NCI-H2227 treated with DMSO at 0.1 percent for 48 hours (cell line): ENCODE measurements around the gene CBX4.

ENCODE experiments used
- DNase-seq: peaks from one replicate; lab custom pipeline; 2025; lab: John Stamatoyannopoulos, UW

The CBX4 gene

GRCh38 chr17:79841369-79842135 is 2.3 kb upstream of the CBX4 start:
- no peak for DNase-seq

- no peak for DNase-seq
Measured at GRCh38 chr17:79840989-79841286, 1.7 kb upstream of the CBX4 start.

- DNase-seq: no peak
Measured at GRCh38 chr17:79840269-79840988, 1.2 kb upstream of the CBX4 start.

- peak; percentile 59 for DNase-seq
Measured at GRCh38 chr17:79838522-79839274, 542 bp downstream of the CBX4 start.

GRCh38 chr17:79837888-79838521 is 1.2 kb downstream of the CBX4 start:
- no peak for DNase-seq

GRCh38 chr17:79836972-79837887 is 2.0 kb downstream of the CBX4 start:
- no peak for DNase-seq

- no peak for DNase-seq
Measured at GRCh38 chr17:79836510-79836971, 2.7 kb downstream of the CBX4 start.

- DNase-seq: no peak
Measured at GRCh38 chr17:79835953-79836509, 3.2 kb downstream of the CBX4 start.

GRCh38 chr17:79835470-79835899 is 3.8 kb downstream of the CBX4 start:
- DNase-seq: no peak

- no peak for DNase-seq
Measured at GRCh38 chr17:79834565-79835469, 4.4 kb downstream of the CBX4 start.

- DNase-seq: no peak
Measured at GRCh38 chr17:79833744-79834564, 5.3 kb downstream of the CBX4 start.

- DNase-seq: no peak
Measured at GRCh38 chr17:79833110-79833450, 6.2 kb downstream of the CBX4 start.

- DNase-seq: no peak
Measured at GRCh38 chr17:79832218-79833109, 6.8 kb downstream of the CBX4 start.

GRCh38 chr17:79831265-79832217 is 7.7 kb downstream of the CBX4 start:
- no peak for DNase-seq

GRCh38 chr17:79830763-79831264 is 8.4 kb downstream of the CBX4 start:
- DNase-seq: no peak

- no peak for DNase-seq
Measured at GRCh38 chr17:79830303-79830702, 8.9 kb downstream of the CBX4 start.

GRCh38 chr17:79829457-79829856 is 9.8 kb downstream of the CBX4 start:
- no peak for DNase-seq
